ENCODE data around the gene MMRN1. TPM values are rescaled to one million over a fixed set of nuclear protein-coding genes. Genes with fewer than 3 reads are reported as not detected.

Gene MMRN1
- total RNA-seq, 1 donor from 2014 or later, result 0.34 TPM

- Histone ChIP-seq H3K4me1 (ENCODE audit: insufficient read depth, low read length) (no peaks in the 10 kb centered on the region), H3K4me2 (ENCODE audit: low read length) (no peak overlapping the region), H3K27me3 (ENCODE audit: insufficient read depth, low read length) (no peaks in the 10 kb centered on the region), H3K36me3 (ENCODE audit: insufficient read depth, low read length) (no peaks in the 10 kb centered on the region), H3K79me2 (ENCODE audit: insufficient read depth, low read length) (no peaks in the 10 kb centered on the region), H4K20me1 (ENCODE audit: insufficient read depth, low read length) (no peaks in the 10 kb centered on the region), H3K9ac (ENCODE audit: low read length) (no peak overlapping the region), H3K9me3 (ENCODE audit: insufficient read depth, low read depth, low read length) (no peaks in the 10 kb centered on the region), H3K4me3 (ENCODE audit: insufficient read depth, low read depth, low read length) (no peak overlapping the region), H2AFZ (ENCODE audit: low read depth, low read length) (no peak overlapping the region), H3K27ac (ENCODE audit: low read depth, low read length) (no peak overlapping the region)
- no peak for DNase-seq (ENCODE audit: low read depth)
- Mint-ChIP-seq H3K27ac (ENCODE audit: unreplicated experiment) (no peak overlapping the region), H3K4me1 (ENCODE audit: low read depth, unreplicated experiment) (peaks cover under 1% of the 10 kb centered on the region), H3K4me3 (ENCODE audit: unreplicated experiment) (no peak overlapping the region), H3K9me3 (ENCODE audit: unreplicated experiment) (peaks cover 1% of the 10 kb centered on the region), H3K36me3 (ENCODE audit: low read depth, unreplicated experiment) (no peaks in the 10 kb centered on the region), H3K27me3 (ENCODE audit: low read depth, unreplicated experiment) (no peaks in the 10 kb centered on the region)
- no peak for FAIRE-seq
- TF ChIP-seq CTCF (IDR thresholded peaks at IDR 0.05; ENCODE audit: insufficient read depth, low read depth, low read length) (no peak), EZH2 (IDR thresholded peaks at IDR 0.05; ENCODE audit: insufficient read depth, low read length) (no peak)
These were observed 102.6 kb downstream of the MMRN1 start for GRCh38 chr4:89997171-89997704.

- Histone ChIP-seq H3K79me2 (ENCODE audit: insufficient read depth, low read length) (no peaks in the 10 kb centered on the region), H3K4me2 (ENCODE audit: low read length) (no peak overlapping the region), H3K27me3 (ENCODE audit: insufficient read depth, low read length) (no peaks in the 10 kb centered on the region), H3K4me3 (ENCODE audit: insufficient read depth, low read depth, low read length) (no peak overlapping the region), H4K20me1 (ENCODE audit: insufficient read depth, low read length) (no peaks in the 10 kb centered on the region), H3K4me1 (ENCODE audit: insufficient read depth, low read length) (no peaks in the 10 kb centered on the region), H3K9ac (ENCODE audit: low read length) (no peak overlapping the region), H3K36me3 (ENCODE audit: insufficient read depth, low read length) (no peaks in the 10 kb centered on the region), H3K9me3 (ENCODE audit: insufficient read depth, low read depth, low read length) (no peaks in the 10 kb centered on the region), H2AFZ (ENCODE audit: low read depth, low read length) (no peak overlapping the region), H3K27ac (ENCODE audit: low read depth, low read length) (no peak overlapping the region)
- H3K36me3 Mint-ChIP-seq (ENCODE audit: low read depth, unreplicated experiment), result no peaks in the 10 kb centered on the region
- peaks cover 1% of the 10 kb centered on the region for H3K9me3 Mint-ChIP-seq (ENCODE audit: unreplicated experiment)
- H3K4me1 Mint-ChIP-seq (ENCODE audit: low read depth, unreplicated experiment), result peaks cover 6% of the 10 kb centered on the region
- TF ChIP-seq EZH2 (IDR thresholded peaks at IDR 0.05; ENCODE audit: insufficient read depth, low read length), result no peak
- no peak for TF ChIP-seq CTCF (IDR thresholded peaks at IDR 0.05; ENCODE audit: insufficient read depth, low read depth, low read length)
- no peak for FAIRE-seq
- H3K4me3 Mint-ChIP-seq (ENCODE audit: unreplicated experiment), result no peak overlapping the region
- DNase-seq (ENCODE audit: low read depth), result no peak
- no peaks in the 10 kb centered on the region for H3K27me3 Mint-ChIP-seq (ENCODE audit: low read depth, unreplicated experiment)
- H3K27ac Mint-ChIP-seq (ENCODE audit: unreplicated experiment), result no peak overlapping the region
These were observed 103.9 kb downstream of the MMRN1 start for GRCh38 chr4:89998469-89999011.

- Mint-ChIP-seq H3K4me3 (ENCODE audit: unreplicated experiment) (no peak overlapping the region), H3K27me3 (ENCODE audit: low read depth, unreplicated experiment) (no peaks in the 10 kb centered on the region), H3K9me3 (ENCODE audit: unreplicated experiment) (no peaks in the 10 kb centered on the region), H3K36me3 (ENCODE audit: low read depth, unreplicated experiment) (no peaks in the 10 kb centered on the region), H3K4me1 (ENCODE audit: low read depth, unreplicated experiment) (peaks cover 6% of the 10 kb centered on the region), H3K27ac (ENCODE audit: unreplicated experiment) (no peak overlapping the region)
- FAIRE-seq (no peak), DNase-seq (ENCODE audit: low read depth) (no peak)
- no peaks in the 10 kb centered on the region for H4K20me1 ChIP-seq (ENCODE audit: insufficient read depth, low read length)
- H3K27ac ChIP-seq (ENCODE audit: low read depth, low read length), result no peak overlapping the region
- H3K4me1 ChIP-seq (ENCODE audit: insufficient read depth, low read length), result no peaks in the 10 kb centered on the region
- H3K4me3 ChIP-seq (ENCODE audit: insufficient read depth, low read depth, low read length), result no peak overlapping the region
- no peaks in the 10 kb centered on the region for H3K79me2 ChIP-seq (ENCODE audit: insufficient read depth, low read length)
- no peaks in the 10 kb centered on the region for H3K36me3 ChIP-seq (ENCODE audit: insufficient read depth, low read length)
- no peak overlapping the region for H3K9ac ChIP-seq (ENCODE audit: low read length)
- H3K9me3 ChIP-seq (ENCODE audit: insufficient read depth, low read depth, low read length), result no peaks in the 10 kb centered on the region
- TF ChIP-seq EZH2 (IDR thresholded peaks at IDR 0.05; ENCODE audit: insufficient read depth, low read length), result no peak
- TF ChIP-seq CTCF (IDR thresholded peaks at IDR 0.05; ENCODE audit: insufficient read depth, low read depth, low read length), result no peak
- no peak overlapping the region for H2AFZ ChIP-seq (ENCODE audit: low read depth, low read length)
- no peaks in the 10 kb centered on the region for H3K27me3 ChIP-seq (ENCODE audit: insufficient read depth, low read length)
- H3K4me2 ChIP-seq (ENCODE audit: low read length), result no peak overlapping the region
These were observed 106.4 kb downstream of the MMRN1 start for GRCh38 chr4:90001023-90001422.
